ENCODE results near the gene EPS8L2.

Gene EPS8L2

GRCh38 chr11:763073-763463, 57.0 kb downstream of the EPS8L2 start:
- no peak for DNase-seq (ENCODE audit: low read depth)

- DNase-seq (ENCODE audit: low read depth) = no peak
Observed at GRCh38 chr11:763549-764321, 57.7 kb downstream of the EPS8L2 start.

GRCh38 chr11:764322-765024, 58.4 kb downstream of the EPS8L2 start:
- no peak for DNase-seq (ENCODE audit: low read depth)

GRCh38 chr11:765025-765801, 59.2 kb downstream of the EPS8L2 start:
- DNase-seq (ENCODE audit: low read depth) = peak; percentile 45

- DNase-seq (ENCODE audit: low read depth) = no peak
Observed at GRCh38 chr11:765802-766091, 59.7 kb downstream of the EPS8L2 start.

GRCh38 chr11:766106-766935, 60.3 kb downstream of the EPS8L2 start:
- DNase-seq (ENCODE audit: low read depth) = no peak

GRCh38 chr11:766936-767210, 60.8 kb downstream of the EPS8L2 start:
- DNase-seq (ENCODE audit: low read depth) = no peak

- DNase-seq (ENCODE audit: low read depth) = no peak
Observed at GRCh38 chr11:767238-767637, 61.2 kb downstream of the EPS8L2 start.

GRCh38 chr11:769887-770641, 64.0 kb downstream of the EPS8L2 start:
- no peak for DNase-seq (ENCODE audit: low read depth)

- no peak for DNase-seq (ENCODE audit: low read depth)
Observed at GRCh38 chr11:770642-771616, 64.9 kb downstream of the EPS8L2 start.

- no peak for DNase-seq (ENCODE audit: low read depth)
Observed at GRCh38 chr11:771617-772204, 65.7 kb downstream of the EPS8L2 start.

- DNase-seq (ENCODE audit: low read depth) = no peak
Observed at GRCh38 chr11:772429-773390, 66.7 kb downstream of the EPS8L2 start.

GRCh38 chr11:773425-773824, 67.4 kb downstream of the EPS8L2 start:
- no peak for DNase-seq (ENCODE audit: low read depth)

GRCh38 chr11:773830-774229, 67.8 kb downstream of the EPS8L2 start:
- DNase-seq (ENCODE audit: low read depth) = no peak

- no peak for DNase-seq (ENCODE audit: low read depth)
Observed at GRCh38 chr11:774873-775592, 69.0 kb downstream of the EPS8L2 start.

GRCh38 chr11:776263-776560, 70.2 kb downstream of the EPS8L2 start:
- no peak for DNase-seq (ENCODE audit: low read depth)

- DNase-seq (ENCODE audit: low read depth) = no peak
Observed at GRCh38 chr11:776561-777287, 70.7 kb downstream of the EPS8L2 start.
